ENCODE data around the gene PAWR. TPM values are rescaled to one million over a fixed set of nuclear protein-coding genes. Genes with fewer than 3 reads are reported as not detected.

The PAWR gene
- polyA plus RNA-seq, 2 of the 4 experiments (the other 2 are of a cell fraction), result 40.8 to 55.2 TPM

GRCh38 chr12:79717006-79717405, 26.2 kb upstream of the PAWR start:
- FAIRE-seq (no peak), DNase-seq (ENCODE audit: low read depth in 1 of 2, low spot score in 1 of 2) (no peak), ATAC-seq (no peak)
- H3K4me1 ChIP-seq, result no peaks in the 10 kb centered on the region
- POLR2A ChIA-PET, result interaction anchor here (0.5 kb wide), 1 partner anchor 29 kb away, joined by 4 read pairs; no protein-coding TSS in a partner anchor
- WGBS (ENCODE audit: missing lambda C conversion rate), result 83% methylated on average over 4 of the region's 4 CpGs
- H3K4me3 ChIP-seq, result no peak overlapping the region
- no peak overlapping the region for H3K27ac ChIP-seq
- TF ChIP-seq TFCP2L1 (CRISPR knock-in tag; IDR thresholded peaks at IDR 0.05) (no peak), BCL3 (IDR thresholded peaks at IDR 0.05) (no peak), GATA3 (IDR thresholded peaks at IDR 0.05; ENCODE audit: borderline replicate concordance) (no peak), HDAC2 (IDR thresholded peaks at IDR 0.05) (no peak), ZNF302 (CRISPR knock-in tag; IDR thresholded peaks at IDR 0.05) (no peak), CBX2 (IDR thresholded peaks at IDR 0.05; ENCODE audit: borderline replicate concordance, low read depth) (no peak), REST (IDR thresholded peaks at IDR 0.05) (no peak), MYC (IDR thresholded peaks at IDR 0.05; ENCODE audit: borderline replicate concordance, low read length) (no peak), SMC3 (IDR thresholded peaks at IDR 0.05) (no peak), ZC3H11A (IDR thresholded peaks at IDR 0.05) (no peak), HOXB13 (CRISPR knock-in tag; IDR thresholded peaks at IDR 0.05; ENCODE audit: low read depth) (no peak), JUN (IDR thresholded peaks at IDR 0.05) (no peak), MAFK (IDR thresholded peaks at IDR 0.05; ENCODE audit: partially characterized antibody) (no peak), FOSB (CRISPR knock-in tag; IDR thresholded peaks at IDR 0.05) (no peak), ZSCAN20 (CRISPR knock-in tag; IDR thresholded peaks at IDR 0.05) (no peak)
- TF ChIP-seq, protein P1, sequence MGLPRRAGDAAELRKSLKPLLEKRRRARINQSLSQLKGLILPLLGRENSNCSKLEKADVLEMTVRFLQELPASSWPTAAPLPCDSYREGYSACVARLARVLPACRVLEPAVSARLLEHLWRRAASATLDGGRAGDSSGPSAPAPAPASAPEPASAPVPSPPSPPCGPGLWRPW (IDR thresholded peaks at IDR 0.05), result no peak
- TF ChIP-seq, protein P2, sequence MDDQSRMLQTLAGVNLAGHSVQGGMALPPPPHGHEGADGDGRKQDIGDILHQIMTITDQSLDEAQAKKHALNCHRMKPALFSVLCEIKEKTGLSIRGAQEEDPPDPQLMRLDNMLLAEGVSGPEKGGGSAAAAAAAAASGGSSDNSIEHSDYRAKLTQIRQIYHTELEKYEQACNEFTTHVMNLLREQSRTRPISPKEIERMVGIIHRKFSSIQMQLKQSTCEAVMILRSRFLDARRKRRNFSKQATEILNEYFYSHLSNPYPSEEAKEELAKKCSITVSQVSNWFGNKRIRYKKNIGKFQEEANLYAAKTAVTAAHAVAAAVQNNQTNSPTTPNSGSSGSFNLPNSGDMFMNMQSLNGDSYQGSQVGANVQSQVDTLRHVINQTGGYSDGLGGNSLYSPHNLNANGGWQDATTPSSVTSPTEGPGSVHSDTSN (IDR thresholded peaks at IDR 0.05), result no peak
- TF ChIP-seq, protein P3, sequence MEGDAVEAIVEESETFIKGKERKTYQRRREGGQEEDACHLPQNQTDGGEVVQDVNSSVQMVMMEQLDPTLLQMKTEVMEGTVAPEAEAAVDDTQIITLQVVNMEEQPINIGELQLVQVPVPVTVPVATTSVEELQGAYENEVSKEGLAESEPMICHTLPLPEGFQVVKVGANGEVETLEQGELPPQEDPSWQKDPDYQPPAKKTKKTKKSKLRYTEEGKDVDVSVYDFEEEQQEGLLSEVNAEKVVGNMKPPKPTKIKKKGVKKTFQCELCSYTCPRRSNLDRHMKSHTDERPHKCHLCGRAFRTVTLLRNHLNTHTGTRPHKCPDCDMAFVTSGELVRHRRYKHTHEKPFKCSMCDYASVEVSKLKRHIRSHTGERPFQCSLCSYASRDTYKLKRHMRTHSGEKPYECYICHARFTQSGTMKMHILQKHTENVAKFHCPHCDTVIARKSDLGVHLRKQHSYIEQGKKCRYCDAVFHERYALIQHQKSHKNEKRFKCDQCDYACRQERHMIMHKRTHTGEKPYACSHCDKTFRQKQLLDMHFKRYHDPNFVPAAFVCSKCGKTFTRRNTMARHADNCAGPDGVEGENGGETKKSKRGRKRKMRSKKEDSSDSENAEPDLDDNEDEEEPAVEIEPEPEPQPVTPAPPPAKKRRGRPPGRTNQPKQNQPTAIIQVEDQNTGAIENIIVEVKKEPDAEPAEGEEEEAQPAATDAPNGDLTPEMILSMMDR (IDR thresholded peaks at IDR 0.05), result no peak
- H3K4me2 ChIP-seq, result no peak overlapping the region
- CTCF ChIA-PET, result interaction anchor here (0.8 to 1.3 kb wide), 2 partner anchors 18 to 168 kb away, joined by 3 read pairs; no protein-coding TSS in a partner anchor
- H3K9me3 ChIP-seq, result no peaks in the 10 kb centered on the region

GRCh38 chr12:79715308-79715707, 24.5 kb upstream of the PAWR start:
- Histone ChIP-seq H3K27ac (no peak overlapping the region), H3K4me3 (no peak overlapping the region), H3K4me1 (no peaks in the 10 kb centered on the region), H3K4me2 (no peak overlapping the region), H3K9me3 (no peaks in the 10 kb centered on the region)
- DNase-seq (ENCODE audit: low read depth in 1 of 2, low spot score in 1 of 2), result no peak
- ChIA-PET CTCF (interaction anchor here (0.9 to 1.7 kb wide), 2 partner anchors 22 to 26 kb away, joined by 4 to 5 read pairs; no protein-coding TSS in a partner anchor), POLR2A (no interaction called here)
- 89% methylated on average over 3 of the region's 3 CpGs for WGBS (ENCODE audit: missing lambda C conversion rate)
- no peak for ATAC-seq
- TF ChIP-seq MAFK (IDR thresholded peaks at IDR 0.05; ENCODE audit: partially characterized antibody) (peak; percentile 91), ELK1 (IDR thresholded peaks at IDR 0.05; ENCODE audit: low read depth, low read length) (no peak)
- no peak for FAIRE-seq
